HepG2 (cell line): ENCODE measurements around the gene PAIP2. TPM values are rescaled to one million over a fixed set of nuclear protein-coding genes. Genes with fewer than 3 reads are reported as not detected.

Source experiments
- CEBPZ ChIP-seq: IDR thresholded peaks from 2 replicates; pipeline ENCODE4 v1.6.1; 2012; ENCODE audit warnings: low read length, improper control_type of control experiment
- MIER3 ChIP-seq: IDR thresholded peaks from 2 replicates; pipeline ENCODE4 v1.6.1; 2016; ENCODE audit warnings: missing compliant biosample characterization, borderline replicate concordance
- MLLT10 ChIP-seq: sonication (generic); formaldehyde crosslinking; IDR thresholded peaks from 2 replicates; pipeline ENCODE4 v1.4.0; 2020; ENCODE audit warnings: missing genetic modification reagents
- NR2F1 ChIP-seq, 2 experiments: fragments of 450-650 bp in 1 of 2; formaldehyde crosslinking in 1 of 2; IDR thresholded peaks; 2 replicates each; pipeline versions ENCODE4 v1.5.0 to v1.6.1; 2016 to 2020; ENCODE audit warnings: mild to moderate bottlenecking in 1 of 2, missing compliant biosample characterization in 1 of 2, missing genetic modification reagents in 1 of 2, moderate library complexity in 1 of 2
- PATZ1 ChIP-seq: sonication (generic); formaldehyde crosslinking; IDR thresholded peaks from 2 replicates; pipeline ENCODE4 v1.4.0; 2020; ENCODE audit warnings: missing genetic modification reagents
- PAXIP1 ChIP-seq: sonication (generic); formaldehyde crosslinking; conservative IDR thresholded peaks from 2 replicates; pipeline ENCODE4 v1.4.0; 2020; ENCODE audit warnings: mild to moderate bottlenecking, missing genetic modification reagents, moderate library complexity
- PCBP1 ChIP-seq: fragments of 200-400 bp; formaldehyde crosslinking; IDR thresholded peaks from 2 replicates; pipeline ENCODE4 v1.6.1; 2017; ENCODE audit warnings: mild to moderate bottlenecking, low read depth, low read length, borderline replicate concordance
- RXRB ChIP-seq: IDR thresholded peaks from 2 replicates; pipeline ENCODE4 v1.6.1; 2016; ENCODE audit warnings: borderline replicate concordance, missing genetic modification reagents, missing compliant biosample characterization
- SIX1 ChIP-seq: sonication (generic); formaldehyde crosslinking; IDR thresholded peaks from 2 replicates; pipeline ENCODE4 v1.4.0; 2020; ENCODE audit warnings: missing genetic modification reagents, borderline replicate concordance
- SP140L ChIP-seq: sonication (generic); formaldehyde crosslinking; IDR thresholded peaks from 2 replicates; pipeline ENCODE4 v1.4.0; 2020; ENCODE audit warnings: missing genetic modification reagents, borderline replicate concordance
- TIGD3 ChIP-seq: sonication (generic); formaldehyde crosslinking; IDR thresholded peaks from 2 replicates; pipeline ENCODE4 v1.5.1; 2020; ENCODE audit warnings: mild to moderate bottlenecking, missing genetic modification reagents, borderline replicate concordance
- ZBTB26 ChIP-seq: IDR thresholded peaks from 2 replicates; pipeline ENCODE4 v1.6.1; 2016; ENCODE audit warnings: missing compliant biosample characterization, missing genetic modification reagents, borderline replicate concordance
- ZFY ChIP-seq: sonication (generic); formaldehyde crosslinking; IDR thresholded peaks from 2 replicates; pipeline ENCODE4 v1.4.0; 2020; ENCODE audit warnings: missing genetic modification reagents
- ZNF263 ChIP-seq: sonication (generic); formaldehyde crosslinking; IDR thresholded peaks from 2 replicates; pipeline ENCODE4 v1.4.0; 2020; ENCODE audit warnings: missing genetic modification reagents
- ZNF430 ChIP-seq: sonication (generic); formaldehyde crosslinking; IDR thresholded peaks from 2 replicates; pipeline ENCODE4 v1.9.0; 2021; ENCODE audit warnings: mild to moderate bottlenecking, missing genetic modification reagents
- ZNF558 ChIP-seq: sonication (generic); formaldehyde crosslinking; IDR thresholded peaks from 2 replicates; pipeline ENCODE4 v1.9.0; 2022; ENCODE audit warnings: mild to moderate bottlenecking, missing genetic modification reagents, borderline replicate concordance
- polyA plus RNA-seq, 8 experiments: library from polyadenylated mRNA; depleted of rRNA in 3 of 8; stranded (reverse) in 7 of 8; unstranded in 1 of 8; fragments of >200 nt; fragmentation: Illumina TruSeq in 4 of 8; extraction: Trizol in 4 of 8; gene quantifications; 2 replicates each; pipeline versions ENCODE4 v1.2.1 to v1.2.3, GENCODE V29; 2011 to 2016; ENCODE audit warnings: low read depth in 4 of 8, missing spikeins in 1 of 8, mixed read lengths in 1 of 8; ENCODE audit not compliant: insufficient read depth in 1 of 8
- total RNA-seq, 5 experiments: library from RNA; depleted of rRNA; stranded (reverse); fragments of >200 nt; fragmentation: Illumina TruSeq; extraction: Trizol; gene quantifications; 2 replicates each; pipeline ENCODE4 v1.2.3, GENCODE V29; 2016; ENCODE audit warnings: low read depth in 1 of 5

PAIP2 gene
- total and polyA plus RNA-seq, 2 of the 13 experiments (the other 11 are each of a cell fraction or from before 2014, with no cell fraction given) = 61.5 to 76.3 TPM

- TF ChIP-seq SP140L = no peak
- peak; percentile 79 for TF ChIP-seq PAXIP1 (CRISPR knock-in tag)
- no peak for TF ChIP-seq ZNF558 (CRISPR knock-in tag)
- no peak for TF ChIP-seq SIX1
- TF ChIP-seq PCBP1 = no peak
- TF ChIP-seq NR2F1 (CRISPR knock-in tag; IDR thresholded peaks at IDR 0.05) = no peak
- peak; percentile 43; the same call in 1 of the 2 replicates for TF ChIP-seq MIER3
- TF ChIP-seq ZBTB26 (CRISPR knock-in tag) = no peak
- no peak for TF ChIP-seq TIGD3
- peak; percentile 83 for TF ChIP-seq PATZ1 (CRISPR knock-in tag)
- TF ChIP-seq ZFY (CRISPR knock-in tag) = no peak; the same call in 1 of the 2 replicates
- TF ChIP-seq ZNF263 (CRISPR knock-in tag) = peak; percentile 35; the same call in 1 of the 2 replicates
- no peak for TF ChIP-seq CEBPZ
- no peak for TF ChIP-seq MLLT10 (CRISPR knock-in tag)
- TF ChIP-seq ZNF430 (CRISPR knock-in tag) = no peak
- TF ChIP-seq RXRB (CRISPR knock-in tag) = no peak
These were observed 46.7 kb downstream of the PAIP2 start (continued) for GRCh38 chr5:139388198-139388821.
